ENCODE measurements around the gene ERBB3. TPM values are rescaled to one million over a fixed set of nuclear protein-coding genes. Genes with fewer than 3 reads are reported as not detected.

The ERBB3 gene
- polyA plus RNA-seq, 1 of the 3 experiments (the other 2 are of a cell fraction): 1.4 TPM

- 81% methylated on average over 14 of the region's 21 CpGs for WGBS (ENCODE audit: low lambda C conversion rate)
- Histone ChIP-seq H3F3A (replicated peaks; ENCODE audit: insufficient read depth) (peaks cover 3% of the 10 kb centered on the region), H2AFZ (ENCODE audit: low read depth) (no peak overlapping the region), H3K36me3 (replicated peaks in 1 of 2; ENCODE audit: control insufficient read depth in 1 of 2, insufficient read depth in 2 of 2, low read length in 1 of 2) (peaks cover 8 to 30% of the 10 kb centered on the region in 2 experiments), H3K4me3 (ENCODE audit: low read depth in 2 of 2, low read length in 1 of 2) (no peak overlapping the region), H3K9ac (no peak overlapping the region), H3K4me2 (no peak overlapping the region), H3K27ac (ENCODE audit: low read depth in 2 of 2, low read length in 1 of 2) (no peak overlapping the region), H3K9me2 (no peaks in the 10 kb centered on the region), H3K79me2 (ENCODE audit: insufficient read depth) (no peaks in the 10 kb centered on the region), H3K4me1 (ENCODE audit: control insufficient read depth in 1 of 2, insufficient read depth in 2 of 2, low read depth in 1 of 2, low read length in 1 of 2) (no peaks in the 10 kb centered on the region; a peak in 1 of 4 replicates), H4K20me1 (ENCODE audit: insufficient read depth) (no peaks in the 10 kb centered on the region), H3K9me3 (no peaks in the 10 kb centered on the region), H3K27me3 (ENCODE audit: insufficient read depth) (no peaks in the 10 kb centered on the region)
- CTCF ChIA-PET: interaction anchor here (1.6 to 2.5 kb wide), 2 partner anchors 39 to 296 kb away, joined by 3 to 9 read pairs; partner anchors contain the start of gene SUOX
- POLR2A ChIA-PET: no interaction called here
- TF ChIP-seq IRF3 (IDR thresholded peaks at IDR 0.05; ENCODE audit: low read depth, low read length): no peak
- no peak for TF ChIP-seq TAF1 (IDR thresholded peaks at IDR 0.05; ENCODE audit: borderline replicate concordance, low read depth, low read length)
- TF ChIP-seq MXI1 (IDR thresholded peaks at IDR 0.05; ENCODE audit: low read depth, low read length): no peak
- no peak for TF ChIP-seq EZH2phosphoT487 (IDR thresholded peaks at IDR 0.05; ENCODE audit: borderline replicate concordance, low read depth)
- TF ChIP-seq EP300 (IDR thresholded peaks at IDR 0.05; ENCODE audit: borderline replicate concordance in 1 of 2, low read depth in 1 of 2, low read length in 1 of 2): no peak
- DNase-seq: no peak
Measured at GRCh38 chr12:56034586-56035332, 45.2 kb upstream of the ERBB3 start.

- H3K4me2 ChIP-seq: no peak overlapping the region
- H3K4me1 ChIP-seq (ENCODE audit: control insufficient read depth in 1 of 2, insufficient read depth in 2 of 2, low read depth in 1 of 2, low read length in 1 of 2): peaks cover 0 to 6% of the 10 kb centered on the region in 2 experiments; a peak in 2 of 4 replicates
- H3K4me3 ChIP-seq (ENCODE audit: low read depth in 2 of 2, low read length in 1 of 2): no peak overlapping the region
- peaks cover 3% of the 10 kb centered on the region for H3K79me2 ChIP-seq (ENCODE audit: insufficient read depth)
- no peak overlapping the region for H3K9ac ChIP-seq
- peaks cover 4 to 27% of the 10 kb centered on the region in 2 experiments for H3K36me3 ChIP-seq (replicated peaks in 1 of 2; ENCODE audit: control insufficient read depth in 1 of 2, insufficient read depth in 2 of 2, low read length in 1 of 2)
- H3K27ac ChIP-seq (ENCODE audit: low read depth in 2 of 2, low read length in 1 of 2): no peak overlapping the region
- ChIA-PET CTCF (interaction anchor here (5.1 kb wide), 1 partner anchor 41 kb away, joined by 46 read pairs; the partner anchor contains the start of gene SUOX), POLR2A (no interaction called here)
- no peaks in the 10 kb centered on the region for H4K20me1 ChIP-seq (ENCODE audit: insufficient read depth)
- H3K27me3 ChIP-seq (ENCODE audit: insufficient read depth): no peaks in the 10 kb centered on the region
- DNase-seq: no peak
- peaks cover 6% of the 10 kb centered on the region for H3F3A ChIP-seq (replicated peaks; ENCODE audit: insufficient read depth)
- 94% methylated on average over 2 of the region's 2 CpGs for WGBS (ENCODE audit: low lambda C conversion rate)
- H2AFZ ChIP-seq (ENCODE audit: low read depth): no peak overlapping the region
- TF ChIP-seq MXI1 (IDR thresholded peaks at IDR 0.05; ENCODE audit: low read depth, low read length): no peak
- TF ChIP-seq FOSL2 (IDR thresholded peaks at IDR 0.05; ENCODE audit: borderline replicate concordance, low read depth): no peak
- no peaks in the 10 kb centered on the region for H3K9me3 ChIP-seq
- H3K9me2 ChIP-seq: no peaks in the 10 kb centered on the region
Measured at GRCh38 chr12:56037161-56037560, 42.8 kb upstream of the ERBB3 start.

- H3K9me3 ChIP-seq: no peaks in the 10 kb centered on the region
- H3K36me3 ChIP-seq (replicated peaks in 1 of 2; ENCODE audit: control insufficient read depth in 1 of 2, insufficient read depth in 2 of 2, low read length in 1 of 2): peaks cover 8 to 24% of the 10 kb centered on the region in 2 experiments
- H3F3A ChIP-seq (replicated peaks; ENCODE audit: insufficient read depth): peaks cover 6% of the 10 kb centered on the region
- 76% methylated on average over 2 of the region's 2 CpGs for WGBS (ENCODE audit: low lambda C conversion rate)
- ChIA-PET CTCF (interaction anchor here (1.0 to 5.1 kb wide), 3 partner anchors 9 to 42 kb away, joined by 3 to 46 read pairs (median 21); partner anchors contain the start of gene SUOX), POLR2A (no interaction called here)
- H2AFZ ChIP-seq (ENCODE audit: low read depth): no peak overlapping the region
- DNase-seq: no peak
- H3K4me3 ChIP-seq (ENCODE audit: low read depth in 2 of 2, low read length in 1 of 2): no peak overlapping the region
- no peak overlapping the region for H3K27ac ChIP-seq (ENCODE audit: low read depth in 2 of 2, low read length in 1 of 2)
- H3K27me3 ChIP-seq (ENCODE audit: insufficient read depth): no peaks in the 10 kb centered on the region
- peaks cover 7% of the 10 kb centered on the region for H4K20me1 ChIP-seq (ENCODE audit: insufficient read depth)
- H3K9me2 ChIP-seq: no peaks in the 10 kb centered on the region
- H3K9ac ChIP-seq: no peak overlapping the region
- H3K79me2 ChIP-seq (ENCODE audit: insufficient read depth): peaks cover 13% of the 10 kb centered on the region
- TF ChIP-seq RCOR1 (IDR thresholded peaks at IDR 0.05; ENCODE audit: low read length): no peak
- peaks cover 3 to 6% of the 10 kb centered on the region in 2 experiments for H3K4me1 ChIP-seq (ENCODE audit: control insufficient read depth in 1 of 2, insufficient read depth in 2 of 2, low read depth in 1 of 2, low read length in 1 of 2)
- H3K4me2 ChIP-seq: no peak overlapping the region
Measured at GRCh38 chr12:56038022-56038655, 41.8 kb upstream of the ERBB3 start.

All from SK-N-SH (cell line).